Liver (tissue), 9 donors: ENCODE measurements around the gene CSMD2. TPM values are rescaled to one million over a fixed set of nuclear protein-coding genes. Genes with fewer than 3 reads are reported as not detected.
"Not testable (repeated sequence)": the region's sequence is repeated elsewhere in the genome, so short reads cannot be mapped to it uniquely, and the experiment has no call there.

Experiments used
- DNase-seq: peaks from one replicate; pipeline ENCODE4 v3.0.0-alpha.2; 2017; ENCODE audit warnings: low spot score
- H3K27ac ChIP-seq, 2 donors: one replicate each; pipeline ENCODE4 v1.7.0; 2013; ENCODE audit warnings: inconsistent platforms in 2 of 2, low read length in 2 of 2, control low read depth in 1 of 2, low read depth in 1 of 2, mild to moderate bottlenecking in 1 of 2
- H3K27me3 ChIP-seq, 4 donors: one replicate each; pipeline versions ENCODE4 v1.6.1 to v1.7.0; 2013; ENCODE audit warnings: low read length in 3 of 4, inconsistent platforms in 1 of 4, mild to moderate bottlenecking in 1 of 4, moderate library complexity in 1 of 4; ENCODE audit not compliant: control insufficient read depth in 4 of 4, insufficient read depth in 4 of 4
- H3K36me3 ChIP-seq, 4 donors: one replicate each; pipeline versions ENCODE4 v1.6.1 to v1.7.0; 2013; ENCODE audit warnings: low read length in 3 of 4, mild to moderate bottlenecking in 3 of 4, low read depth in 1 of 4, moderate library complexity in 1 of 4; ENCODE audit not compliant: control insufficient read depth in 4 of 4, insufficient read depth in 3 of 4
- H3K4me1 ChIP-seq, 4 donors: one replicate each; pipeline versions ENCODE4 v1.6.1 to v1.7.0; 2013; ENCODE audit warnings: low read length in 3 of 4, mild to moderate bottlenecking in 3 of 4, moderate library complexity in 1 of 4; ENCODE audit not compliant: control insufficient read depth in 4 of 4, insufficient read depth in 4 of 4
- H3K4me3 ChIP-seq, 3 donors: one replicate each; pipeline versions ENCODE4 v1.6.1 to v1.7.0; 2013; ENCODE audit warnings: low read length in 3 of 3, control low read depth in 1 of 3, low read depth in 1 of 3, mild to moderate bottlenecking in 1 of 3
- H3K9ac ChIP-seq, 2 donors: one replicate each; pipeline ENCODE4 v1.7.0; 2013; ENCODE audit warnings: low read length in 2 of 2, mild to moderate bottlenecking in 2 of 2, moderate library complexity in 2 of 2, control low read depth in 1 of 2, low read depth in 1 of 2
- H3K9me3 ChIP-seq, 4 donors: one replicate each; pipeline versions ENCODE4 v1.6.1 to v1.7.0; 2013; ENCODE audit warnings: low read length in 3 of 4; ENCODE audit not compliant: control insufficient read depth in 4 of 4
- EGR1 ChIP-seq, 2 donors: IDR thresholded peaks; 2 replicates each; pipeline ENCODE4 v1.6.1; 2016 to 2018; ENCODE audit warnings: antibody characterized with exemption in 2 of 2, low read depth in 2 of 2
- FOXA1 ChIP-seq: IDR thresholded peaks from 2 replicates; pipeline ENCODE4 v1.6.1; 2016; ENCODE audit warnings: antibody characterized with exemption
- FOXA2 ChIP-seq: IDR thresholded peaks from 2 replicates; pipeline ENCODE4 v1.6.1; 2016; ENCODE audit warnings: antibody characterized with exemption
- GABPA ChIP-seq, 2 donors: IDR thresholded peaks in 1 of 2; conservative IDR thresholded peaks in 1 of 2; 2 replicates each; pipeline ENCODE4 v1.6.1; 2016; ENCODE audit warnings: antibody characterized with exemption in 2 of 2, mild to moderate bottlenecking in 1 of 2, moderate library complexity in 1 of 2
- HNF4A ChIP-seq, 2 donors: conservative IDR thresholded peaks; 2 replicates each; pipeline ENCODE4 v1.6.1; 2016; ENCODE audit warnings: antibody characterized with exemption in 2 of 2, mild to moderate bottlenecking in 2 of 2
- HNF4G ChIP-seq: IDR thresholded peaks from 2 replicates; pipeline ENCODE4 v1.6.1; 2016; ENCODE audit warnings: antibody characterized with exemption
- JUND ChIP-seq, 2 donors: IDR thresholded peaks; 2 replicates each; pipeline ENCODE4 v1.6.1; 2016; ENCODE audit warnings: antibody characterized with exemption in 2 of 2
- SP1 ChIP-seq: IDR thresholded peaks from 2 replicates; pipeline ENCODE4 v1.6.1; 2018; ENCODE audit warnings: antibody characterized with exemption, mild to moderate bottlenecking
- WGBS: extraction: QIAGEN DNeasy Blood & Tissue Kit; methylation state at CpG from one replicate; pipeline ENCODE4 v1.1.7; 2013; 5-methylcytosine and 5-hydroxymethylcytosine counted together
- polyA plus RNA-seq, 2 donors: library from polyadenylated mRNA; stranded (reverse) in 1 of 2; unstranded in 1 of 2; fragments of 200-250 nt in 1 of 2; fragments of >200 nt in 1 of 2; fragmentation: Nextera tagmentation in 1 of 2; extraction: Ambion mirVana in 1 of 2; gene quantifications; one replicate each; pipeline versions ENCODE4 v1.2.1 to v1.2.3, GENCODE V29; 2013 to 2015
- total RNA-seq, 2 donors: library from RNA; depleted of rRNA; stranded (reverse); fragments of >200 nt; gene quantifications; one replicate each; pipeline ENCODE4 v1.2.3, GENCODE V29; 2014
- TF ChIP-seq, protein P1 (sequence below): IDR thresholded peaks from 2 replicates; pipeline ENCODE4 v1.6.1; 2016; ENCODE audit warnings: antibody characterized with exemption
- TF ChIP-seq, protein P2 (sequence below): IDR thresholded peaks from 2 replicates; pipeline ENCODE4 v1.6.1; 2016; ENCODE audit warnings: antibody characterized with exemption
- TF ChIP-seq, protein P3 (sequence below): IDR thresholded peaks from 2 replicates; pipeline ENCODE4 v1.6.1; 2016; ENCODE audit warnings: antibody characterized with exemption
- TF ChIP-seq, protein P4 (sequence below): fragments of 150-350 bp; IDR thresholded peaks from 2 replicates; pipeline ENCODE4 v1.5.1; 2017; ENCODE audit warnings: improper control_type of control experiment, low read depth, low read length; ENCODE audit not compliant: missing input control
- donor health status: healthy.
- donor health status: healthy.
- donor health status: healthy.
- donor health status: healthy.
- donor health status: healthy.

The CSMD2 gene
- total and polyA plus RNA-seq, 4 donors, result 0.08 to 0.09 TPM; not detected in 2

DNA sequence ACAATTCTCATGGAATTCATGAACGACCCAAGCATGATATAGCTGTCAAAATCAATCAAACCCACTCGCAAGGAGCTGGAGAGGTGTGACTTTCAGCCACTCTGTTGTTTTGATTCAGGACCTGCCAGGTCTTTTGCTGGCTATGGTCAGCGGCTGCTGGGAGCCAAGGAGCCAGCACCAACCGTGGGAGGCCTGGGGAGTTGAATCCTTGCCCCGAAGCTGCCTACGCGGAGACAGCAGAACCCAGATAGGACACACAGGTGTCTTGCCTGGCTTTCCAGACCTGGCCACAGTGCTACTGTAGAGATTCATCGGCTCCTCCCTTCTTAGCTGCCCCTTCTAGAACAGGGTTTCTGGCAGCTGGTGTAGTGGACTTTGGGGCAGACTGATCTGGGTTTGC, 649.9 kb downstream of the CSMD2 start:
- no peaks in the 10 kb centered on the region for H3K4me1 ChIP-seq
- WGBS, result 81% methylated on average over 8 of the region's 8 CpGs

DNA sequence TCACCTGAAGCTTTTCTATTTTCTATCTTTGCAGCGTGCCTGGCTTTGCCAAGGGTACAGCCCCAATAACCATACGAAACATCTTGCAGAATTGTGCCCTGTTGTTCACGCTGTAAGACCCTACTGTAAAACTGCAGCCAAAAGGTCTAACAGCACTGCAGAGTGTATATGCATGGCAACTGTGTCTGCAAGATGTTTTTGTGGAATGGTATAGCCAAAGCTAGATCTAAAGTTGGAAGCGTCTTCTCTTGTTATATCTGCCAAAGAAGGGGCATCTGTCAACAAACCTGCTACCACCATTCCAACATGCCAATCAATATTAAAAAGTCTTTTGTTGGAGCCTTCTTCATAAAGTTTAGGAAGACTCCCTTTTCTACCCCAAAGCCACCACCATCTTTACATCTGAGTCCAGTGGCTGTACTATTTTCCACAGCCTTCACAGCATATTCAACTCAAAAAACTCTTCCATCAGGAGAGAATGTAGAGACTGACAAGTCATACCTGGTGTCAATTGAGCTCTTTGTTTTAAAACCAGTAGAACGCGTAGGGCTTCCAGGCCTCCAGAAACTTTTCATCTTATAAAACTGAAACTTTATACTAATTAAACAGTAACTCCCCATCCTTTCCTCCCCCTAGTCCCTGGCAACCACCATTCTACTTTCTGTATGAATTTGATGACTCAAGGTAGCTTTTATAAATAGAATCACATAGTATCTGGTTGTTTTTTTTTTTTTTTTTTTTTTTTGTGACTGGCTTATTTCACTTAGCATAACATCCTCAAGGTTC, 652.6 kb downstream of the CSMD2 start:
- 87% methylated on average over 6 of the region's 6 CpGs for WGBS
- Histone ChIP-seq H3K4me1 (no peaks in the 10 kb centered on the region), H3K4me3 (no peak overlapping the region), H3K27me3 (no peaks in the 10 kb centered on the region), H3K36me3 (no peaks in the 10 kb centered on the region), H3K9me3 (no peaks in the 10 kb centered on the region), H3K27ac (no peak overlapping the region), H3K9ac (no peak overlapping the region)
- no peak for TF ChIP-seq SP1
- TF ChIP-seq, protein P1, sequence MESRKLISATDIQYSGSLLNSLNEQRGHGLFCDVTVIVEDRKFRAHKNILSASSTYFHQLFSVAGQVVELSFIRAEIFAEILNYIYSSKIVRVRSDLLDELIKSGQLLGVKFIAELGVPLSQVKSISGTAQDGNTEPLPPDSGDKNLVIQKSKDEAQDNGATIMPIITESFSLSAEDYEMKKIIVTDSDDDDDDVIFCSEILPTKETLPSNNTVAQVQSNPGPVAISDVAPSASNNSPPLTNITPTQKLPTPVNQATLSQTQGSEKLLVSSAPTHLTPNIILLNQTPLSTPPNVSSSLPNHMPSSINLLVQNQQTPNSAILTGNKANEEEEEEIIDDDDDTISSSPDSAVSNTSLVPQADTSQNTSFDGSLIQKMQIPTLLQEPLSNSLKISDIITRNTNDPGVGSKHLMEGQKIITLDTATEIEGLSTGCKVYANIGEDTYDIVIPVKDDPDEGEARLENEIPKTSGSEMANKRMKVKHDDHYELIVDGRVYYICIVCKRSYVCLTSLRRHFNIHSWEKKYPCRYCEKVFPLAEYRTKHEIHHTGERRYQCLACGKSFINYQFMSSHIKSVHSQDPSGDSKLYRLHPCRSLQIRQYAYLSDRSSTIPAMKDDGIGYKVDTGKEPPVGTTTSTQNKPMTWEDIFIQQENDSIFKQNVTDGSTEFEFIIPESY, result no peak
- no peak for TF ChIP-seq EGR1 (IDR thresholded peaks at IDR 0.05; ENCODE audit: low read depth in 2 of 2)
- TF ChIP-seq, protein P2, sequence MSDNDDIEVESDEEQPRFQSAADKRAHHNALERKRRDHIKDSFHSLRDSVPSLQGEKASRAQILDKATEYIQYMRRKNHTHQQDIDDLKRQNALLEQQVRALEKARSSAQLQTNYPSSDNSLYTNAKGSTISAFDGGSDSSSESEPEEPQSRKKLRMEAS, result no peak
- no peak for TF ChIP-seq HNF4A (conservative IDR thresholded peaks at IDR 0.05)
- DNase-seq, result no peak

More for the DNA sequence above, 649.9 kb downstream of the CSMD2 start:
- no peaks in the 10 kb centered on the region for H3K9me3 ChIP-seq
- no peak for DNase-seq
- peaks cover 0 to 3% (median 0%) of the 10 kb centered on the region in 4 donors for H3K27me3 ChIP-seq
- no peak overlapping the region for H3K27ac ChIP-seq
- no peak overlapping the region for H3K9ac ChIP-seq
- no peaks in the 10 kb centered on the region for H3K36me3 ChIP-seq
- TF ChIP-seq HNF4A (conservative IDR thresholded peaks at IDR 0.05) (no peak), FOXA1 (no peak), GABPA (IDR thresholded peaks at IDR 0.05 in 1 of 2, conservative IDR thresholded peaks at IDR 0.05 in 1 of 2) (no peak), FOXA2 (no peak), SP1 (no peak), HNF4G (no peak), JUND (IDR thresholded peaks at IDR 0.05) (no peak)
- TF ChIP-seq, protein P3, sequence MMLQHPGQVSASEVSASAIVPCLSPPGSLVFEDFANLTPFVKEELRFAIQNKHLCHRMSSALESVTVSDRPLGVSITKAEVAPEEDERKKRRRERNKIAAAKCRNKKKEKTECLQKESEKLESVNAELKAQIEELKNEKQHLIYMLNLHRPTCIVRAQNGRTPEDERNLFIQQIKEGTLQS, result no peak
- TF ChIP-seq, protein P4, sequence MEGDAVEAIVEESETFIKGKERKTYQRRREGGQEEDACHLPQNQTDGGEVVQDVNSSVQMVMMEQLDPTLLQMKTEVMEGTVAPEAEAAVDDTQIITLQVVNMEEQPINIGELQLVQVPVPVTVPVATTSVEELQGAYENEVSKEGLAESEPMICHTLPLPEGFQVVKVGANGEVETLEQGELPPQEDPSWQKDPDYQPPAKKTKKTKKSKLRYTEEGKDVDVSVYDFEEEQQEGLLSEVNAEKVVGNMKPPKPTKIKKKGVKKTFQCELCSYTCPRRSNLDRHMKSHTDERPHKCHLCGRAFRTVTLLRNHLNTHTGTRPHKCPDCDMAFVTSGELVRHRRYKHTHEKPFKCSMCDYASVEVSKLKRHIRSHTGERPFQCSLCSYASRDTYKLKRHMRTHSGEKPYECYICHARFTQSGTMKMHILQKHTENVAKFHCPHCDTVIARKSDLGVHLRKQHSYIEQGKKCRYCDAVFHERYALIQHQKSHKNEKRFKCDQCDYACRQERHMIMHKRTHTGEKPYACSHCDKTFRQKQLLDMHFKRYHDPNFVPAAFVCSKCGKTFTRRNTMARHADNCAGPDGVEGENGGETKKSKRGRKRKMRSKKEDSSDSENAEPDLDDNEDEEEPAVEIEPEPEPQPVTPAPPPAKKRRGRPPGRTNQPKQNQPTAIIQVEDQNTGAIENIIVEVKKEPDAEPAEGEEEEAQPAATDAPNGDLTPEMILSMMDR, result no peak
- no peak overlapping the region for H3K4me3 ChIP-seq

DNA sequence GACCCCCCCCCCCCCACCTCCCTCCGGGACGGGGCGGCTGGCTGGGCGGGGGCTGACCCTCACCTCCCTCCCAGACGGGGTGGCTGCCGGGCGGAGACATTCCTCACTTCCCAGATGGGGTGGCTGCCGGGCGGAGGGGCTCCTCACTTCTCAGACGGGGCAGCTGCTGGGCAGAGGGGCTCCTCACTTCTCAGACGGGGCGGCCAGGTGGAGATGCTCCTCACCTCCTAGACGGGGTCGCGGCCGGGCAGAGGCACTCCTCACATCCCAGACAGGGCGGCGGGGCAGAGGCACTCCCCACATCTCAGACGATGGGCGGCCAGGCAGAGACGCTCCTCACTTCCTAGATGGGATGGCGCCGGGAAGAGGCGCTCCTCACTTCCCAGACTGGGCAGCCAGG, 655.8 kb downstream of the CSMD2 start:
- H3K4me1 ChIP-seq, H3K36me3 ChIP-seq, DNase-seq, H3K9me3 ChIP-seq, H3K9ac ChIP-seq, H3K27ac ChIP-seq, H3K27me3 ChIP-seq, H3K4me3 ChIP-seq: not testable (repeated sequence)
- 94% methylated on average over 24 of the region's 24 CpGs for WGBS
